Measurements from ENCODE around the gene MYH3.
"Not testable (repeated sequence)": the region's sequence is repeated elsewhere in the genome, so short reads cannot be mapped to it uniquely, and the experiment has no call there.

MYH3 gene

GRCh38 chr17:10657148-10657547 lies at the start of gene MYH3:
Gene MYH3, minus strand, starts transcription at chr17:10657309. Its CDS starts 2,245 bp downstream, at chr17:10655064.
- DNase-seq: no peak

GRCh38 chr17:10705727-10706126 lies 48.6 kb upstream of the MYH3 start:
- no peak for DNase-seq

- no peak for DNase-seq
Observed at GRCh38 chr17:10702574-10702973, 45.5 kb upstream of the MYH3 start.

GRCh38 chr17:10699856-10700255 lies 42.7 kb upstream of the MYH3 start:
- no peak for DNase-seq

GRCh38 chr17:10698096-10698818 lies 41.1 kb upstream of the MYH3 start:
- no peak for DNase-seq

GRCh38 chr17:10697092-10698081 lies 40.3 kb upstream of the MYH3 start, which contains the start of the genes ADPRM and SCO1:
Gene ADPRM, plus strand, starts transcription at chr17:10697594. Its CDS starts 7,333 bp downstream, at chr17:10704927.
Gene SCO1, minus strand, starts transcription at chr17:10697533. Its CDS starts 26 bp downstream, at chr17:10697507.
- DNase-seq: peak; percentile 93

GRCh38 chr17:10695875-10696407 lies 38.8 kb upstream of the MYH3 start:
- DNase-seq: not testable (repeated sequence)

GRCh38 chr17:10687499-10687898 lies 30.4 kb upstream of the MYH3 start:
- no peak for DNase-seq

GRCh38 chr17:10683853-10684252 lies 26.7 kb upstream of the MYH3 start:
- DNase-seq: no peak

GRCh38 chr17:10681866-10682446 lies 24.8 kb upstream of the MYH3 start:
- no peak for DNase-seq

GRCh38 chr17:10674704-10675103 lies 17.6 kb upstream of the MYH3 start:
- no peak for DNase-seq

- DNase-seq: no peak
Observed at GRCh38 chr17:10673312-10673711, 16.2 kb upstream of the MYH3 start.

- DNase-seq: no peak
Observed at GRCh38 chr17:10668775-10669174, 11.7 kb upstream of the MYH3 start.

GRCh38 chr17:10666906-10667305 lies 9.8 kb upstream of the MYH3 start:
- DNase-seq: no peak

GRCh38 chr17:10664571-10664970 lies 7.5 kb upstream of the MYH3 start:
- no peak for DNase-seq

GRCh38 chr17:10663231-10663630 lies 6.1 kb upstream of the MYH3 start:
- DNase-seq: no peak

- DNase-seq: no peak
Observed at GRCh38 chr17:10661437-10661836, 4.3 kb upstream of the MYH3 start.

GRCh38 chr17:10657879-10658278 lies 770 bp upstream of the MYH3 start:
- DNase-seq: no peak

- DNase-seq: no peak
Observed at GRCh38 chr17:10653987-10654386, 3.1 kb downstream of the MYH3 start.

- DNase-seq: no peak
Observed at GRCh38 chr17:10652984-10653659, 4.0 kb downstream of the MYH3 start.

- DNase-seq: no peak
Observed at GRCh38 chr17:10651927-10652326, 5.2 kb downstream of the MYH3 start.

- DNase-seq: no peak
Observed at GRCh38 chr17:10649602-10650001, 7.5 kb downstream of the MYH3 start.

Measured in activated naive CD4-positive, alpha-beta T cell treated with Interleukin-2 at 50 U/mL for 16 hours (primary cell).